ENCODE measurements around the gene EXD3.

- no peak for TF ChIP-seq TEAD4 (IDR thresholded peaks at IDR 0.05)
- TF ChIP-seq, protein P1, sequence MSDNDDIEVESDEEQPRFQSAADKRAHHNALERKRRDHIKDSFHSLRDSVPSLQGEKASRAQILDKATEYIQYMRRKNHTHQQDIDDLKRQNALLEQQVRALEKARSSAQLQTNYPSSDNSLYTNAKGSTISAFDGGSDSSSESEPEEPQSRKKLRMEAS (IDR thresholded peaks at IDR 0.05) = no peak
- TF ChIP-seq REST (IDR thresholded peaks at IDR 0.05; ENCODE audit: low read depth) = no peak
- TF ChIP-seq NFIC (IDR thresholded peaks at IDR 0.05) = no peak
- no peak for TF ChIP-seq TAF1 (IDR thresholded peaks at IDR 0.05; ENCODE audit: low read depth)
- TF ChIP-seq RAD21 (IDR thresholded peaks at IDR 0.05; ENCODE audit: low read depth) = no peak
Observed at GRCh38 chr9:137326445-137327065, 96.4 kb downstream of the EXD3 start.

All from Ishikawa (cell line).